Astrocyte (in vitro differentiated cells and primary cell): Measurements from ENCODE around the gene ZNF83.
"Not testable (repeated sequence)": the region's sequence is repeated elsewhere in the genome, so short reads cannot be mapped to it uniquely, and the experiment has no call there.

Experiments
- CTCF ChIP-seq: IDR thresholded peaks from 2 replicates; pipeline ENCODE4 v1.5.1; 2011; ENCODE audit warnings: low read depth, mild to moderate bottlenecking, inconsistent platforms, low read length, moderate library complexity; ENCODE audit not compliant: insufficient read depth
- EZH2 ChIP-seq: IDR thresholded peaks from 2 replicates; pipeline ENCODE4 v1.6.1; 2012; ENCODE audit warnings: mild to moderate bottlenecking, low read length, inconsistent platforms; ENCODE audit not compliant: insufficient read depth

GRCh38 chr19:52593441-52593840 is 44.7 kb downstream of the ZNF83 start:
- not testable (repeated sequence) for TF ChIP-seq CTCF, EZH2
